ENCODE results near the gene MAPRE3. TPM values are rescaled to one million over a fixed set of nuclear protein-coding genes. Genes with fewer than 3 reads are reported as not detected.
"Not testable (repeated sequence)": the region's sequence is repeated elsewhere in the genome, so short reads cannot be mapped to it uniquely, and the experiment has no call there.

Gene MAPRE3
- 10 to 100 TPM; 10.2 to 34.1 TPM for total RNA-seq
- 10 to 100 TPM; 20.4 to 41.9 TPM for polyA plus RNA-seq
- long read RNA-seq, donor 1, partial matches to known transcripts = 0 of 2 reads
- long read RNA-seq, donor 1, other reads (novel, unspliced or antisense) = 0 of 2 reads
- long read RNA-seq, donor 2, partial matches to known transcripts = 0 of 3 reads
- long read RNA-seq, donor 2, other reads (novel, unspliced or antisense) = 0 of 3 reads
- long read RNA-seq, donor 3 = 0 reads
- long read RNA-seq, donor 4, partial matches to known transcripts = 0 of 1 reads
- long read RNA-seq, donor 4, other reads (novel, unspliced or antisense) = 0 of 1 reads
- long read RNA-seq, donor 5, partial matches to known transcripts = 0 of 2 reads
- long read RNA-seq, donor 5, other reads (novel, unspliced or antisense) = 0 of 2 reads

GRCh38 chr2:26970244-26970927 is at the start of gene MAPRE3:
TSS of gene MAPRE3 (plus strand) at chr2:26970637. CDS start at chr2:27022219, 51,582 bp downstream.
- H3K9ac ChIP-seq (ENCODE audit: insufficient read depth in 1 of 2, low read length in 2 of 2) = no peak within 1 kb of the TSS
- peak within 1 kb of the TSS; percentile 10 to 82 for H3K27ac ChIP-seq (ENCODE audit: low read depth in 1 of 2, low read length in 1 of 2)
- peak; percentile 70 to 81 (median 77) for DNase-seq
- H3K27me3 ChIP-seq (ENCODE audit: control insufficient read depth in 3 of 3, insufficient read depth in 3 of 3, low read length in 2 of 3) = peaks cover 0 to 23% (median 19%) of the 10 kb centered on the region in 3 donors
- H3K9me3 ChIP-seq (ENCODE audit: control insufficient read depth in 4 of 4, insufficient read depth in 3 of 4, low read length in 3 of 4) = no peaks in the 10 kb centered on the region
- H3K4me1 ChIP-seq (ENCODE audit: control insufficient read depth in 5 of 5, insufficient read depth in 5 of 5, low read length in 5 of 5) = peaks cover 0 to 12% (median 0%) of the 10 kb centered on the region in 5 donors
- peak; percentile 92 for ATAC-seq (ENCODE audit: insufficient read depth, low FRiP score)
- TF ChIP-seq, protein P1, sequence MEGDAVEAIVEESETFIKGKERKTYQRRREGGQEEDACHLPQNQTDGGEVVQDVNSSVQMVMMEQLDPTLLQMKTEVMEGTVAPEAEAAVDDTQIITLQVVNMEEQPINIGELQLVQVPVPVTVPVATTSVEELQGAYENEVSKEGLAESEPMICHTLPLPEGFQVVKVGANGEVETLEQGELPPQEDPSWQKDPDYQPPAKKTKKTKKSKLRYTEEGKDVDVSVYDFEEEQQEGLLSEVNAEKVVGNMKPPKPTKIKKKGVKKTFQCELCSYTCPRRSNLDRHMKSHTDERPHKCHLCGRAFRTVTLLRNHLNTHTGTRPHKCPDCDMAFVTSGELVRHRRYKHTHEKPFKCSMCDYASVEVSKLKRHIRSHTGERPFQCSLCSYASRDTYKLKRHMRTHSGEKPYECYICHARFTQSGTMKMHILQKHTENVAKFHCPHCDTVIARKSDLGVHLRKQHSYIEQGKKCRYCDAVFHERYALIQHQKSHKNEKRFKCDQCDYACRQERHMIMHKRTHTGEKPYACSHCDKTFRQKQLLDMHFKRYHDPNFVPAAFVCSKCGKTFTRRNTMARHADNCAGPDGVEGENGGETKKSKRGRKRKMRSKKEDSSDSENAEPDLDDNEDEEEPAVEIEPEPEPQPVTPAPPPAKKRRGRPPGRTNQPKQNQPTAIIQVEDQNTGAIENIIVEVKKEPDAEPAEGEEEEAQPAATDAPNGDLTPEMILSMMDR (IDR thresholded peaks at IDR 0.05; ENCODE audit: control extremely low read depth, extremely low read depth) = no peak
- 0 to 1% methylated on average over 53 to 69 of the region's 69 CpGs for WGBS, 2 donors
- H3K4me3 ChIP-seq = peak within 1 kb of the TSS; percentile 75
- H3K36me3 ChIP-seq (ENCODE audit: control insufficient read depth in 4 of 4, insufficient read depth in 4 of 4, low read length in 4 of 4) = no peaks in the 10 kb centered on the region

DNA sequence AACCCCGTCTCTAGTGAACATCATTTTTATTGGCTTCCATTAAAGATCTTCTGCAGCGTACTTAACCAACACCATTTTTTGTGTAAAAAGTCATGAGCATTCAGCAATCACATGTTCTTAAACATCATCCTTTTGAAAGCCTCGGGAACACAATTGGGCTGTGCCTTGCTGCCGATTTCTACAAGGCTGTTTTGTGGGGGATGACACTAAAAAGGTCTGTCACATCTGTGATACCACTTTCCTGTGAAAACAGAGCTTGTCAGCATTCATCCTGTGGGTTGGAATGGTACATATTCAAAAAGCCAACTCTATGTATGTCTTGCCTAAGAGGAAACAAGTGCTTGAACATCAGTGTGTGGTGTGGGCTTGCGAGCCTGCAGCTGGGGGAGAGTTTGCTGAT is 49.1 kb upstream of the MAPRE3 start:
- Histone ChIP-seq H3K4me3 (no peak overlapping the region), H3K27me3 (ENCODE audit: control insufficient read depth in 3 of 3, insufficient read depth in 3 of 3, low read length in 2 of 3) (no peaks in the 10 kb centered on the region), H3K36me3 (ENCODE audit: control insufficient read depth in 4 of 4, insufficient read depth in 4 of 4, low read length in 4 of 4) (no peaks in the 10 kb centered on the region), H3K9me3 (ENCODE audit: control insufficient read depth in 4 of 4, insufficient read depth in 3 of 4, low read length in 3 of 4) (no peaks in the 10 kb centered on the region), H3K9ac (ENCODE audit: insufficient read depth in 1 of 2, low read length in 2 of 2) (no peak overlapping the region), H3K27ac (ENCODE audit: low read depth in 1 of 2, low read length in 1 of 2) (no peak overlapping the region), H3K4me1 (ENCODE audit: control insufficient read depth in 5 of 5, insufficient read depth in 5 of 5, low read length in 5 of 5) (peaks cover 0 to 8% (median 0%) of the 10 kb centered on the region in 5 donors)
- ATAC-seq (ENCODE audit: insufficient read depth, low FRiP score) = no peak
- no peak for DNase-seq
- TF ChIP-seq, protein P1 (IDR thresholded peaks at IDR 0.05; ENCODE audit: control extremely low read depth, extremely low read depth) = no peak
- WGBS, 2 donors = 83% methylated on average over 5 of the region's 5 CpGs

GRCh38 chr2:26922405-26923188 is 47.8 kb upstream of the MAPRE3 start:
- H3K27ac ChIP-seq (ENCODE audit: low read depth in 1 of 2, low read length in 1 of 2) = no peak overlapping the region
- ATAC-seq (ENCODE audit: insufficient read depth, low FRiP score) (no peak), DNase-seq (peak in 1 of 3 donors; percentile 25)
- TF ChIP-seq, protein P1 (IDR thresholded peaks at IDR 0.05; ENCODE audit: control extremely low read depth, extremely low read depth) = no peak
- 9 to 13% methylated on average over 8 of the region's 8 CpGs for WGBS, 2 donors
- H3K27me3 ChIP-seq (ENCODE audit: control insufficient read depth in 3 of 3, insufficient read depth in 3 of 3, low read length in 2 of 3) = no peaks in the 10 kb centered on the region
- no peaks in the 10 kb centered on the region for H3K36me3 ChIP-seq (ENCODE audit: control insufficient read depth in 4 of 4, insufficient read depth in 4 of 4, low read length in 4 of 4)
- H3K4me3 ChIP-seq = no peak overlapping the region
- no peak overlapping the region for H3K9ac ChIP-seq (ENCODE audit: insufficient read depth in 1 of 2, low read length in 2 of 2)
- no peaks in the 10 kb centered on the region for H3K9me3 ChIP-seq (ENCODE audit: control insufficient read depth in 4 of 4, insufficient read depth in 3 of 4, low read length in 3 of 4)
- peaks cover 0 to 8% (median 0%) of the 10 kb centered on the region in 5 donors for H3K4me1 ChIP-seq (ENCODE audit: control insufficient read depth in 5 of 5, insufficient read depth in 5 of 5, low read length in 5 of 5)

DNA sequence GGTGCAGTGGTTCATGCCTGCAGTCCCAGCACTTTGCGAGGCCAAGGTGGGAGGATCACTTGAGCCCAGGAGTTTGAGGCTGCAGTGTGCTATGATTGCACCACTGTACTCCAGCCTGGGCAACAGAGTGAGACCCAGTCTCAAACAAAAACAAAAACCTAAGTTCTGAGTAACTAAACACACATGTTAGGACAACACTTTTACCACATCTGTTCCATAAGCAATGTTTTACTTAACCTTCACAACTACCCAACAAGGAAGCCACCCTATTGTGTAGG is 47.3 kb upstream of the MAPRE3 start:
- 81 to 89% methylated on average over 1 of the region's 1 CpG for WGBS, 2 donors

More for the DNA sequence above, 47.3 kb upstream of the MAPRE3 start:
- H3K4me1 ChIP-seq (ENCODE audit: control insufficient read depth in 5 of 5, insufficient read depth in 5 of 5, low read length in 5 of 5); H3K9me3 ChIP-seq (ENCODE audit: control insufficient read depth in 4 of 4, insufficient read depth in 3 of 4, low read length in 3 of 4); ATAC-seq (ENCODE audit: insufficient read depth, low FRiP score); H3K4me3 ChIP-seq; H3K36me3 ChIP-seq (ENCODE audit: control insufficient read depth in 4 of 4, insufficient read depth in 4 of 4, low read length in 4 of 4); DNase-seq; H3K27ac ChIP-seq (ENCODE audit: low read depth in 1 of 2, low read length in 1 of 2); H3K9ac ChIP-seq (ENCODE audit: insufficient read depth in 1 of 2, low read length in 2 of 2); H3K27me3 ChIP-seq (ENCODE audit: control insufficient read depth in 3 of 3, insufficient read depth in 3 of 3, low read length in 2 of 3): not testable (repeated sequence)
